PC-3 (cell line): ENCODE data around the gene NAA10. TPM values are rescaled to one million over a fixed set of nuclear protein-coding genes. Genes with fewer than 3 reads are reported as not detected.

Source experiments
- ATAC-seq: fragments of 200-7000 bp; cut with Tn5 transposase; 2 replicates; pipeline ENCODE4 v1.9.1; 2020; ENCODE audit warnings: mild to moderate bottlenecking, moderate library complexity
- BruUV-seq: library from RNA; stranded (reverse); fragments of 400-500 nt; replicated peaks from 2 replicates; lab custom pipeline; 2021; lab: Mats Ljungman, UMichigan
- CTCF ChIA-PET: fragments of 300-600 bp; sonication (Branson Sonifier 250); formaldehyde crosslinking; loops from one replicate; lab custom pipeline; 2022; ENCODE audit warnings: antibody characterized with exemption; lab: Charles Lee
- POLR2A ChIA-PET: fragments of 300-600 bp; sonication (Branson Sonifier 250); formaldehyde crosslinking; loops from one replicate; lab custom pipeline; 2022; ENCODE audit warnings: antibody characterized with exemption; ENCODE audit not compliant: unreplicated experiment; lab: Charles Lee
- DNase-seq: peaks from one replicate; pipeline ENCODE4 v3.0.0-alpha.2; 2015
- H2AFZ ChIP-seq: fragments of 300-600 bp; sonication (generic); 2 replicates; pipeline ENCODE4 v1.6.0; 2016; ENCODE audit warnings: antibody characterized with exemption, low read length
- H3F3A ChIP-seq: fragments of 300-600 bp; sonication (generic); one replicate; pipeline ENCODE4 v1.6.0; 2017; ENCODE audit warnings: antibody characterized with exemption, low read length, control low read depth, mild to moderate bottlenecking; ENCODE audit not compliant: unreplicated experiment
- H3K27ac ChIP-seq: fragments of 300-600 bp; sonication (generic); 2 replicates; pipeline ENCODE4 v1.5.1; 2016; ENCODE audit warnings: mild to moderate bottlenecking, low read length
- H3K27me3 ChIP-seq: fragments of 300-600 bp; sonication (generic); 2 replicates; pipeline ENCODE4 v1.6.1; 2016; ENCODE audit warnings: low read length, mixed read lengths
- H3K36me3 ChIP-seq: fragments of 300-600 bp; sonication (generic); 2 replicates; pipeline ENCODE4 v1.6.1; 2016; ENCODE audit warnings: low read depth, mixed run types, low read length, mixed read lengths
- H3K4me1 ChIP-seq: fragments of 300-600 bp; sonication (generic); 2 replicates; pipeline ENCODE4 v1.5.1; 2016; ENCODE audit warnings: low read length; ENCODE audit not compliant: insufficient read depth
- H3K4me2 ChIP-seq: fragments of 300-600 bp; sonication (generic); 2 replicates; pipeline ENCODE4 v1.6.0; 2016; ENCODE audit warnings: low read length
- H3K4me3 ChIP-seq: fragments of 300-600 bp; sonication (generic); 2 replicates; pipeline ENCODE4 v1.5.1; 2016; ENCODE audit warnings: mild to moderate bottlenecking, low read length, mixed read lengths
- H3K79me2 ChIP-seq: fragments of 300-600 bp; sonication (generic); 2 replicates; pipeline ENCODE4 v1.6.1; 2017; ENCODE audit warnings: low read length, mixed read lengths
- H3K9ac ChIP-seq: fragments of 300-600 bp; sonication (generic); 2 replicates; pipeline ENCODE4 v1.6.0; 2016; ENCODE audit warnings: mild to moderate bottlenecking, low read length
- H3K9me2 ChIP-seq: fragments of 300-600 bp; sonication (generic); replicated peaks from 2 replicates; pipeline ENCODE4 v1.6.1; 2016; ENCODE audit warnings: mixed run types, low read length, mixed read lengths
- H3K9me3 ChIP-seq: fragments of 300-600 bp; sonication (generic); 2 replicates; pipeline ENCODE4 v1.6.1; 2016; ENCODE audit warnings: low read length, mixed read lengths
- H4K20me1 ChIP-seq: fragments of 300-600 bp; sonication (generic); 2 replicates; pipeline ENCODE4 v1.6.1; 2016; ENCODE audit warnings: low read length, mixed read lengths
- EZH2 ChIP-seq: fragments of 300-600 bp; sonication (generic); IDR thresholded peaks from one replicate; pipeline ENCODE4 v1.6.1; 2017; ENCODE audit warnings: antibody characterized with exemption, mild to moderate bottlenecking, low read length; ENCODE audit not compliant: unreplicated experiment
- EZH2phosphoT487 ChIP-seq: fragments of 300-600 bp; sonication (generic); IDR thresholded peaks from 2 replicates; pipeline ENCODE4 v1.6.1; 2018; ENCODE audit warnings: mild to moderate bottlenecking, antibody characterized with exemption, low read length, borderline replicate concordance
- intact Hi-C: fragments of 100-400 bp; cut with micrococcal nuclease; formaldehyde crosslinking; loops from 2 replicates; pipeline ENCODE4 v1.9.0; 2023
- total RNA-seq: library from RNA; depleted of rRNA; stranded (reverse); fragments of >200 nt; gene quantifications from 2 replicates; pipeline ENCODE4 v1.2.3, GENCODE V29; 2014
- TF ChIP-seq, protein P1 (sequence below): fragments of 300-600 bp; sonication (generic); conservative IDR thresholded peaks from 2 replicates; pipeline ENCODE4 v1.5.1; 2017; ENCODE audit warnings: antibody characterized with exemption, low read depth, mild to moderate bottlenecking, low read length

The NAA10 gene
- total RNA-seq, 1 experiment from 2014 or later, result 172 TPM

DNA sequence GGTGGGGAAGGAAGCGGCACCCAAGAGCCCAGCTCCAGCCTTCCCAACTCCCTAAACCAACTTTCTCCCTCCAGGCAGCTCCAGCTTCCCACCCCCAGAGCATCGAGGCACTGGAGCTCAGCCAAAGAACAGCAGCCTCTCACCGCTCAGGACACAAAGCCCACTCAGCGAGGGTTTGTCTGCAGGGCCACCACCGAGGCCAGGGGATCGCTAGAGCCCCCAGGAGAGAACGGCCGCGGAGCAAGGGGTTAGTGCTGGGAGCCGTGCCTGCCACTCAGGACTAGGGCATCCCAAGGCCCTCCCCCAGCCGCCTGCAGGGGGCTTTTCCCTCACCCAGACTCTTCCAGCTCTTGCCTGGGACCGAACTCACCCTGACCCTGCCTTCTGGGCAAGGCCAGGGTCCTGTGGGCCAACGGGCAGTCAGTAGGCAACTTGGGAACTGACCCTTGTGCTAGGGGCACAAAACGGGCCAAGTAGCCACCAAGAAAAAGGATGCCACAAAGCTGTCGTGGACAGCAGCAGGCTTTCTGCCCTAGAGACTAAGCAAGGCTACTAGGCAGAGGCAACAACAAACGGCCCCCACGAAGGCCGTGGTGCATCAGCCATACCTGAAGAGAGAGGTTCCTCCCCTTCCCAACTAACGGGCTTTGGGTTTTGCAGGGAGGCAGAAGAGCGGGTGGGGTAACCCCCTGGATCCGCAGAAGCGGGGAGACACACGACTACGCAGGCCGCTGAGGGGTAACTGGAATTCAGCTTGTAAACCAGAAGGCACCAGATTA lies 34.5 kb upstream of the NAA10 start:
- Histone ChIP-seq H3F3A (peaks cover 6% of the 10 kb centered on the region), H4K20me1 (peaks cover 38% of the 10 kb centered on the region), H3K4me2 (peak overlapping the region; percentile 87), H3K9ac (peak overlapping the region; percentile 74), H3K4me1 (peaks cover 29% of the 10 kb centered on the region), H3K36me3 (no peaks in the 10 kb centered on the region; the same call in 1 of the 2 replicates), H2AFZ (no peak overlapping the region), H3K27me3 (no peaks in the 10 kb centered on the region), H3K4me3 (peak overlapping the region; percentile 99), H3K27ac (no peak overlapping the region), H3K9me2 (no peaks in the 10 kb centered on the region), H3K79me2 (peaks cover 83% of the 10 kb centered on the region), H3K9me3 (no peaks in the 10 kb centered on the region)
- ATAC-seq, result no peak
- BruUV-seq, result TSS peak; percentile 1
- intact Hi-C loops, result no loop called here
- no peak for DNase-seq
- POLR2A ChIA-PET, result no interaction called here
- TF ChIP-seq EZH2phosphoT487 (no peak), EZH2 (no peak)
- TF ChIP-seq, protein P1, sequence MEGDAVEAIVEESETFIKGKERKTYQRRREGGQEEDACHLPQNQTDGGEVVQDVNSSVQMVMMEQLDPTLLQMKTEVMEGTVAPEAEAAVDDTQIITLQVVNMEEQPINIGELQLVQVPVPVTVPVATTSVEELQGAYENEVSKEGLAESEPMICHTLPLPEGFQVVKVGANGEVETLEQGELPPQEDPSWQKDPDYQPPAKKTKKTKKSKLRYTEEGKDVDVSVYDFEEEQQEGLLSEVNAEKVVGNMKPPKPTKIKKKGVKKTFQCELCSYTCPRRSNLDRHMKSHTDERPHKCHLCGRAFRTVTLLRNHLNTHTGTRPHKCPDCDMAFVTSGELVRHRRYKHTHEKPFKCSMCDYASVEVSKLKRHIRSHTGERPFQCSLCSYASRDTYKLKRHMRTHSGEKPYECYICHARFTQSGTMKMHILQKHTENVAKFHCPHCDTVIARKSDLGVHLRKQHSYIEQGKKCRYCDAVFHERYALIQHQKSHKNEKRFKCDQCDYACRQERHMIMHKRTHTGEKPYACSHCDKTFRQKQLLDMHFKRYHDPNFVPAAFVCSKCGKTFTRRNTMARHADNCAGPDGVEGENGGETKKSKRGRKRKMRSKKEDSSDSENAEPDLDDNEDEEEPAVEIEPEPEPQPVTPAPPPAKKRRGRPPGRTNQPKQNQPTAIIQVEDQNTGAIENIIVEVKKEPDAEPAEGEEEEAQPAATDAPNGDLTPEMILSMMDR, result no peak
- CTCF ChIA-PET, result no interaction called here

DNA sequence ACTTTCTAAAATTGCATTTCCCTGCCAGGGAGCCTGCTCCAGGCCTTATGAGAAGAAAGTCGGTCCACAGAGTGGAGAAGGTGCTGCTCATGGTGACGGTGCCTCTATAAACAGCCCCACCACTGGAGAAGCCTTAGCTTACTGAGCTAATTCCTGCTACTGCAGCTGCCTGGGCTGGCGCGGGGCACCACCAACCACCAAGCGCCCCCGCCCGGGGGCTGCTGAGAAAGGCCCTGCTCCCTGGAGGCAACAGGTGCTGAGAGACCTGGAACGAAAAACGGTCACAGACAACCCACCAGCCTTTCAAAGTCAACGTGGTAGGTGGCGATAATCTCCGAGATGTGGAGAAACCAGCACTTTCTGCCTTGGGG lies 33.9 kb upstream of the NAA10 start:
- H3K27ac ChIP-seq, result no peak overlapping the region
- peak overlapping the region; percentile 74; the same call in 1 of the 2 replicates for H3K9ac ChIP-seq
- no peaks in the 10 kb centered on the region for H3K9me2 ChIP-seq
- H3F3A ChIP-seq, result peaks cover 6% of the 10 kb centered on the region
- peaks cover 83% of the 10 kb centered on the region for H3K79me2 ChIP-seq
- intact Hi-C loops, result no loop called here
- POLR2A ChIA-PET, result no interaction called here
- ATAC-seq (no peak), DNase-seq (peak; percentile 10)
- peak overlapping the region; percentile 87 for H3K4me2 ChIP-seq
- CTCF ChIA-PET, result no interaction called here
- peak overlapping the region; percentile 99 for H3K4me3 ChIP-seq
- no peak for TF ChIP-seq EZH2phosphoT487
- TF ChIP-seq, protein P1, result peak; percentile 28; the same call in 1 of the 2 replicates
- H3K9me3 ChIP-seq, result no peaks in the 10 kb centered on the region
- peaks cover 23% of the 10 kb centered on the region for H3K4me1 ChIP-seq
- BruUV-seq, result no TSS peak
- H3K36me3 ChIP-seq, result no peaks in the 10 kb centered on the region; the same call in 1 of the 2 replicates
- peaks cover 38% of the 10 kb centered on the region for H4K20me1 ChIP-seq
- no peaks in the 10 kb centered on the region for H3K27me3 ChIP-seq
- no peak overlapping the region for H2AFZ ChIP-seq

DNA sequence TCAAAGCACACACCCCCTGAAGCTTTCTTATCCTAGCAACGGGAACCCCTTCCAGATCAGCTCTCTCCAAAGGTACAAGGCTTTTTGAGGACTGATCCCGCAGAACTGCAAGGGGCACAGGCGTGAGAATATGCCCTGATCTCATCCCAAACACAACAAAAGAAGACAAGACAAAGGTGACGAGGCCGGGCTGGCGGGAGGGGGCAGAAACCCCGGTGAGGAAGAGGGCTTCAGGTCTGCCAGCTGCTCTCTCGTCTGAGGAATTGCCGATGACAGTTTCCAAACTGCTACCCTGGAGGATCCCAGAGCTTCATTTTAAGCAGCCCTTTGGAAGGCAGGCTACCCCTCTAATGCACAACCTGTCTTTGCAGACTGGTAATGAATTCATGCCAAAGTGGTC lies 33.4 kb upstream of the NAA10 start:
- no TSS peak for BruUV-seq
- Histone ChIP-seq H3F3A (peaks cover 5% of the 10 kb centered on the region), H3K4me2 (peak overlapping the region; percentile 87), H3K27ac (no peak overlapping the region), H3K4me3 (peak overlapping the region; percentile 99), H3K79me2 (peaks cover 83% of the 10 kb centered on the region), H3K9me3 (no peaks in the 10 kb centered on the region), H2AFZ (no peak overlapping the region), H3K9ac (no peak overlapping the region), H3K4me1 (peaks cover 18% of the 10 kb centered on the region), H3K27me3 (no peaks in the 10 kb centered on the region), H3K36me3 (no peaks in the 10 kb centered on the region; the same call in 1 of the 2 replicates), H4K20me1 (peaks cover 38% of the 10 kb centered on the region), H3K9me2 (no peaks in the 10 kb centered on the region)
- no peak for TF ChIP-seq EZH2
- no peak for TF ChIP-seq EZH2phosphoT487
- TF ChIP-seq, protein P1, result no peak
- POLR2A ChIA-PET, result no interaction called here
- CTCF ChIA-PET, result interaction anchor here (0.6 kb wide), 1 partner anchor 406 kb away, joined by 3 read pairs; the partner anchor contains the start of gene FLNA
- intact Hi-C loops, result no loop called here
- ATAC-seq (no peak), DNase-seq (no peak)
